HG02588 (cell line): Measurements from ENCODE around the gene WDFY4.

Source experiments
- ATAC-seq: cut with Tn5 transposase; IDR thresholded peaks from one replicate; pipeline ENCODE4 v1.9.1; 2021; ENCODE audit warnings: mild to moderate bottlenecking, moderate library complexity; ENCODE audit not compliant: unreplicated experiment

The WDFY4 gene

DNA sequence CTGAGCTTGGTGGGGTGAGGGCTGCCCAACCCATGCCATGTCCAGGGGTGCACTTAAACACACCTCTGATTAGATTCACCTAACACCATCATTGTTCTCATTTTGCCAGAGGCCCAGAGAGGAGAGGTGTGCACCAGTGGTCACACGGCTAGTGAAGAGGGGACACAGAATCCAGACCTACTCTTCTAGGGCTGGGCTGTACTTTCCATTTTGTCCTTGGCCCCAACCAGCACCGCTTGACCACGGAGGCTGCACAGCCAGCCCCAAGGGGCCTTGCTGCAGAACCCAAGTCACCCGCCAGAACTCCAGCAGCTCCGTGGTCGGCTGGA lies 246 bp upstream of the WDFY4 start:
- ATAC-seq = no peak

DNA sequence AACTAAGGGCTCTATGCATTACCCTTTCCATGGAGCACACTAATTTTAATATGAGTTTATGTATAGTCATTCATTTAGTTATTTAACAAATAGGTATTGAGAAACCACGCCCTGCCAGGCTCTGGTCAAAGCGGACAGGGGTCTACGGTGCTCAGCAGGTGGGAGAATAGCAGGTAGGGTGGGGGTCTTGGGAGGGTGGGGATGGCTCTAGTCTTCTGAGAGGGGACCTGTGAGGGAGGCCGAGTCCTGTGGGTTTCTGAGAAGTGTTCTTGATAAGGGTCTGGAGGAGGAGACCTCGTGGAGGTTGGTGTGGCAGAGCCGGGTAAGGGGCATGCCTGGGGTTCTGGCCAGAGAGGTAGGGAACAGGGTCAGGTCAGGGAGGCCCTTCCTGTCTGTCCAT lies 1.1 kb downstream of the WDFY4 start:
- ATAC-seq = no peak

DNA sequence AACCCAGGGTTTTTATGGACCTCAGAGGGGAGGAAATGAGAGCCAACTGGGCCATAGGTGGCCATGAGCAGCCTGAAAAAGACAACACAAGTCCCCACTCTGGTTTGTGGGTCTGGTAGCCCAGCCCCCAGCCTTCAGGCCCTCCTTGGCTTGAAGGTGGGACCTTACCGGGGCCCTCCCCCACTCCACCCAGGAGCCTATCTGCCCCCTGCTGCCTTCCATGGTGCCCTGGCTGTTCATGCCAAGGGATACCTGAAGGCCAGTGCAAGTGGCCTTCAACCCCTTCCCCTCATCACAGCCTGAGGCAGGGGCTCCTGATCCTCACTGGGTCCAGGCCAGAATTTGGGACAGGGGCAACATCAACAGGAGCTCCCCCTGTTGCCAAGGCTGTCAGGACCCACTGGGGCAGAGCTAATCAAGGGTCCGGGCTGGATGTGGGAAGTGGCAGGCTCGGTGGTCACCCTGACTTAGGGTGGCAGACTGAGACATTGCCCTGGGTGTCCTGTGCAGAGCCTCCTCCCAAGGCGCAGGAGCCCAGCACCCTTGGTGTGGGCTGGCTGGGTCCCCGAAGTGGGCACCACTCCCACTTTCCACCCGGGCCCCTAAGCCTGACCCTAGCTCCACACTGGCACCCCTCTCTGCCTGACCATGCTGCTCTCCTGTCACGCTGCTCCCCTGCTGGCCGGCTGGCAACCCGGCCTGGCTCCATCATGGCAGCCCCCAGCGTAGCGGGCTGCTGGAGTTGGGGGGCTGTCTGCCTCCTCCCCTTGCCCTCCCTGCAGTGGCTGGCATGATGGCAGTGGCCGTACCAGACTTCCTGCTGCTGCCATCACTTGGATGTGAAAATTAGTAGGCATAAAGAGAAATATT lies 6.4 kb downstream of the WDFY4 start:
- no peak for ATAC-seq

DNA sequence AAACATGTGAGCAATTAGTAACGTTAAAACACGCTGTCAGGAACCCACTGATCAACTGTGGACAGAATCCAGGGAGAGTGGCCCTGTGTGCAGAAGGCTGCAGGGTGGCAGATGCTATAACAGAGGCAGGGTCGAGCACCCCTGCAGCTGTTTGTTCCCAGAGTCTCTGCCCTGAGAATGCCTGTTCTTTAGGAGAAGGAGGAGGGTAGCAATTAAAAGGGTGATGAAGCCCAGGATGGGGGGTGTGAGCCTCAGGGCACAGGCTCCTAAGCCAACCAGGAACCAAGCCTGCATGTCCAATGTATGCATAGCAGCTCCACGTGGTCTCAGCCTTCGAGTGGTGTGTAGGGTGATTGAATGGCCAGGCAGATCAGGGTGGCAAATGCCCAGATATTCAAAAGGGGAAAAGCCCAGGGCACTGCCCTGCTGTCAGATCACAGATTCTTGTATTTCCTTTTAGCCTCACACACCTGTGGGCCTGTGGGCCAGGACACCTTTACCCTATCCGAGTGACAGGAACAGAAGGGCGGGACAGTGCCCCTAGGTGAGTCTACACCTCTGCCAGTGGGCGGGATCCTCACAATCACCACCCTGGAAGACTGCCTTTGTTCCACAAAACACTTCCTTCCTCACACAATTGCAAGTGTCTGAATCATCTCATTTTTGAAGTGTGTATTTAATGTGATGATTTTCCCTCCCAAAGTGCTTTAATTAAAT lies 7.3 kb downstream of the WDFY4 start:
- ATAC-seq = no peak

DNA sequence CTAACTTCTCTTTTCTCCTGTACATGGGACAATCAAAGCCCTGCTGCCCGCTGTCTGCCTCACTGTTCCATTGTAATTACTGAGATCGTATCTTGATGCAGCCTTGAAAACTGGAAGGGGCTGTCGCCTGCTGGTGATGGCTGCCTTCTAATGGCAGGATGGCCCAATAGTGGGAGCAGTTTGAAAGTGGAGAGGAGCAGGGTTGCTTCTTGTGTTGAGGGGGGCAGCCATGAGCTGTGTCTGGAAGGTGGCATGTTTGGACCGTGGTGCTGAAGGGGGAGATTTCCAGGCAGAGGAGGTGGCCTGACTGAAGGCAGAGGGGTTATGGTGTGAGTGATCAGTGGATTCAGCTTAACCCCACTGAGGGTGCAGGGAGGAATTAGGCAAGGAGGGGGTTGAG lies 8.1 kb downstream of the WDFY4 start:
- ATAC-seq = no peak

DNA sequence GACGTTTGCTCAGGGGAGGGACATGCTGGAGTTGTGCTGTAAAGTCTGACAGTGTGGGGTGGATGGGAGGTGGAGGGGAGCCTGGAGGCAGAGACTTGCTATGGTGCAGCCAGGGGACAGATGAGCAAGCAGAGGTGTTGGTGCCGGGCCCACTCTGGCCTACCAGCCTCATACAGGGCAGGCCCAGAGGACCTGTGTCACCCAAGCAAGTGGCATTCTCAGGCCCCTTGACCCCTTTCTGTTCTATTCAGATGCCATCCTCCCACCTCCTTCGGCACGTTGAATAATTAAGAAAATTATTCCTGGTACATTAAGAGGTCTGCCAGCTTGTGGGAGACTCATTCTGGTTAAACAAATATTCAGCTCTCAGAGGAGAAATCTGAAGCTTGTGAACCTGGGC lies 8.5 kb downstream of the WDFY4 start:
- no peak for ATAC-seq

DNA sequence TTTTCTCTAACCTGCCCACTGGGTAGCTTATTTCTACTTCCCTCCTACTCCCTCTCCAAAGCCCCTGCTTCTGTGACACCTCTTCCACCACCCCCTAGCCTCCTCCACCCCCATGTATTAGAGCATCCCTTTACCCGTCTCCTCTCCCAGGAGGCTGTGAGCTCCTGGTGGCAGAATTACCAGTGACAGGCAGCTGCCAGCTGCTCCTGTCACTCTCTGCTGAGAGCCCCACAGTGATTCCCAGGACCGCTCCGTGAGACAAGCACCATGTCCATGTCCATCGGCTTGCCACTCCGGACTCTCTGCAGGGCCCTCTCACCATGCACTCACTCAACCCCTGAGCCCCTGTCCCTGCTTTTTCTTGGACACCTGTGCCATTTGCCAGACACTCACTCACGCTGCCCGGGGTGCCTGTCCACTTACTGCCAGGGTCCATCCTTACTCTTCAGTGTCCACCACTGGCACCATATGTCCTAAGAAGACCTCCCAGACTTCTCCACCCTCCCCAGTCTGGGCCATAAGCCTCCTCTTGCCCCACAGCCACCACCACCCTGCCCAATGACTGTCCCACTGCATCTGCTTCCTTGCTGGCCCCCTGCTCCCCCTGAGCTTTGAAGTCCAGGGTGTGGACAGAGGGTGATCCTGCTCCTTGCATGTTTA lies 9.8 kb downstream of the WDFY4 start:
- no peak for ATAC-seq

DNA sequence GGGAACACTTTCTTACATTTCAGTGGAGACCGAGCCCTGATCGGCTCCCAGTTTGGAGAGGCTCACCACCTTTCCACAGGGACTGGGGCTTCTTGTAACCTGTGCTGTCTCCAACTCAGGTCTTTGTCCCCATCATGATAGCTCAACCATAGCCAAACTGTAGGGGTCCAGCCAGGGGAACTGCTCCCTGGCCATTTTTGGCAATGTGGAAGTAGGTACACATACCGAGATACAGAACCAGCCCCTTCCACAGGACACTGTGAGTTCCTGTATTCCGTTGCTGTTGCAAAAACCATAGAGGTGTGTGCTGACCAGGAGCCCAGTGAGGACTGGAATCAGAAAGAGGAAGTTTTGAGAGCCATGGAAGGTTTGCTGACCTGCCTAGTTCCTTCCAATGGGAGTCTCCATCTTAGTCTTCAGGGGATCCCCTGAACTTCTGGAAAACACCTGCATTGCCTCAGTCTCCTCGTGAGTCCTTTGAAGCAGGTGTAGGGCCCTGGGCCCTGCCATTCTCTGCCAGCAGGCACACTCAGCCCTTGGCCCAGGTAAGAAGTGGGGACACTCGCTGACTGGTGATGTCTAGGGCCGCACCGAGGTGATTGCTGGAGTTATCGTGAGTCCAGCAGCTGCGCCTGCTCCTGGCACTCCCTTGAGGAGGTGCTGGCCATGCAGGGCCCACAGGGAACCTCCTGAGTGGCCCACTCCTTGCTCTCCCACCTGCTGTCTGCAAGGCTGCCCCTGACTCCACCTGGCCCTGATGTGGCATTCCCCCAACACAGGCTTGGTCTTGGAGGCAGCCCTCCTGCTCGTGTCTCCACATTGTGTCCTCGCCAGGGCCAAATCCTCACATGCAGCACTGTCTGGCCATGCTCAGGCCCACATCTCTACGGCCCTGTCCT lies 11.2 kb downstream of the WDFY4 start:
- ATAC-seq = no peak

DNA sequence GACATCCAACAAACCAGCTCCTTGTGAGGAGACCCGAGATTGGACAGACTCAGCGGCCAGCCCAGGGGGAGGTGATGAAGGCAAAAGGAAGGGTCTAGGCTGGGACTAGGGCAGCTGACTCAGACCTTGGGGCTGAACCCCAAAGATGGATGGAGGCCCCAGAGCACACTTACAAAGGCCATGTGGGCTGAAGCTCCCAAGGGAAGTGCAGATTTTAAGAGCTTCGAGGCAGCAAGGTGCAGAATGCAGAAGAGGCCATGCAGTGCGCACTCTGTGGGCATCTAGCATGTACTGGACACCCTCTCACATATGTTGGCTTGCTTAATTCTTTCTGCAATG lies 11.8 kb downstream of the WDFY4 start:
- ATAC-seq = no peak

DNA sequence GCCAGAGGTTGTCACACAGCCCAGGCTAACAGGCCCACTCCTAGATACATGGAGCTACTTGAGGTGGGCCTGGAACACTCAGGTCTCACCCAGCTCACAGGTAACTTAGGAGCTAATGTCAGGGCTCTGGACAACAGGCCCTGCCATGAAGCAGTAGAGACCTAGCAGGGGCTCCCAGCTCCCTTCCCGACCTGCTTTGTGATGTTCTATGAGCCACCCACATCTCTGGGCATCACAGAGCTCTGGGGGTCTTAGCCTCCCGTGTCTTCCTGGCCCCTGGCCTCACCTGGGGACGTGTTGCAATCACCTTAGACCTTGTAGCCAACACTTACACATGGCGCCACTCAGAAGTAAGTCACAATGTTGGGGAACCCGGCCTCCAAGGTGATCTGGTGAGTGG lies 12.4 kb downstream of the WDFY4 start:
- no peak for ATAC-seq

DNA sequence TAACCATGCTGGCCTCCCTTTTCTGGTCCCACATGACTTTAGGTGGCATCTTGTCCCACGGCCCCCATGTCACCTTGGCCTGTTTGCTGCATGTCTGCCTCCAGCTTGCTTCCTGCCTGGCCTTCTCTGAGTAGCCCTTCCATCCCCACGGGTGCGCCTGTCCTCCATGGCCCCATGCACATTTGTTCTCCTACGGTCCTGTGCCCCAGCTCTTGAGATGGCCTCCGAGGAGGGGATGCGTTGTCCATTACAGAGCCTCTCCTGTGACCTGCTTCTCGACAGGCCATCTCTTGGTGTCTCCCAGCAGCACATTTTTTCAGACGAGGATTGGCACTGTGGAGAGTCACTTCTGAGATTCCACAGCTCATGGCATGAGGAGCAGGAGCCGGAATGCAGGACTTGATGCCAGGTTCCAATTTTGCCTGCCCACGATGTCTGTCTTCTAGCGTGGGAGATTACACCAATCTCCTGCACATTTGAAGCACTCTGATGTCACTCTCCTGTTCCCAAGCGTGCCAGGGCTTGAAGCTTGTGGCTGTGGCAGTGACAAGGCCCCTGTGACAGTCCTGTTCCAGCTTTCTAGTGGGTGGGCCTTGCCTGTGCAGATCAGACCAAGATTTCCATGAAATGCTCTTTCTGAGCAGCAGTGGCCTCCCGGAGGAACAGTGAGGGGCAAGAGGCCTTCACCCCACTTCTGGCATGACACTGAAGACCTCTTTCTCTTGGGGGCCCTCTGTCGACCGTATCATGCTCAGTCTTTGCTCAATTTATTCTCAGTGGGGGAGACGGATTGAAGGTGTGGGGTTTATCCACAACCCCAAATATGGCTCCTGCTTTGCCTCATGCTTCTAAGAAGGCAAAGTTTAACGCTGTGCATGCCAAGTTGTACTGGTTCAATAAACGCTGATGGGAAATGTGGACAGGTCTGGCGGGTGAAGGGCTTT lies 13.4 kb downstream of the WDFY4 start:
- ATAC-seq = no peak

DNA sequence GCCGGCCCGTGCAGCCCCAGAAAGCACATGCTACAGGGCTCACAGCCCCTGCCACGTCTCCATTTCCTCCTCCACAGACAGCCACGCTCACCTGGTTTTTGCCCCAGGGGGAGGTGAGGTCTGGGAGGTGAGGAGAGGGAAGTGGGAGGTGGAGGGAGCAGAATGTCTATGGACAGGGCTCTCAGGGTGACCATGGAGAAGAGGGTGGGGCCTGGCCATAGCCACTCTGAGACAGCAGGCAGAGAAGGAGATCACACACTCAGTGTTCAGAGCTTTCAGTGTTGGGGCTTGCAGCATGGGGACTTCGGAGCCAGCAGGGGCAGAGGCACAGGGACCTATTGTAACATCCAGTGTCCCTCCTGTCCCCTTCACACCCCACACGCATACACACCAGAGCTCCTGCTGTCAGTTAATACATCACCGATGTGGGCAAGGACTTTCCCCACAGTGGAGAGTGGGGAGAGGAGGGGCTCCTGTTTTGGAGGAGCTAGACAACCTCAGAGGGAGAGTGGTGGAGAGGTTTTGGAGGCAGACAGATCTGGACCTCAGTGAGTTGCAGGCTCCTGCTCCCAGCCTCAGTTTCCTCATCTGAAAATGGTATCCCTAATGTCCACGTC lies 14.4 kb downstream of the WDFY4 start:
- ATAC-seq = peak; percentile 40

DNA sequence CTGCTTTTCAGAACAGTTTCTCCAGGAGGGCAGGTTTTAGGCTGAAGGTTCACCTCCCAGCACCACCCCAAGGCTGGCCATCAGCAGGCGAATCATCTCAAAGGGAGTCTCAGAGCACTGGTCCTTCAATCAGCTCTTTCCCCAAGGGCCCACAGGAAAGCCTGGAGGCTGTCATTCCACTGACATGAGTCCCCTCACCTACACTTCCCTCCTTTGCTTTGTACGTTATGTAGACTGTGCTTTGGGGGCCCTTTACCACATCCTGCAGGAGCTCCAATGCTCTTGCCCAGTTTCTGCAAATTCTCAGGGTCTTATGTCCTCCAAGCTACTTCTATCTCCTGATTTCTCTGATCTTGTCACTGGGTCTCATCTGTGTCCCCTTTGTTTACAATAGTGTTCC lies 15.4 kb downstream of the WDFY4 start:
- no peak for ATAC-seq

DNA sequence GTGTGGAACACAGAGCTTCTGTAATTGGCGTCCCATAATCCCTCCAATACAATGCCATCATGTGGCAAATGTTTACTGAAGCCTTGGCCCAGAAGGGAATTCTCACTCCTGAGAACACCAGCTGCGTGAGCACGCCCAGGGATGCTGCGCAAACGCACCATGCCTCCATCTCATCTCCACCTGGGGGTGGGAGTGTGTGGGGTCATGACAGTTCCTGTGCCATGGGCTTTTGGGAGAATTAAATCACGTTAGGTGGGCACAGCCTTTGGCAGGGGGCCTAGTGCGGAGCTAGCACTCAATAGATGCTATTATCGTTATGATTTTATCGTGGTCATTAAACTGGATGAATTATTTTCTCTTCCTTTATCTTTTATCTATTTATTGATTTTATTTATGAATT lies 15.8 kb downstream of the WDFY4 start:
- no peak for ATAC-seq

DNA sequence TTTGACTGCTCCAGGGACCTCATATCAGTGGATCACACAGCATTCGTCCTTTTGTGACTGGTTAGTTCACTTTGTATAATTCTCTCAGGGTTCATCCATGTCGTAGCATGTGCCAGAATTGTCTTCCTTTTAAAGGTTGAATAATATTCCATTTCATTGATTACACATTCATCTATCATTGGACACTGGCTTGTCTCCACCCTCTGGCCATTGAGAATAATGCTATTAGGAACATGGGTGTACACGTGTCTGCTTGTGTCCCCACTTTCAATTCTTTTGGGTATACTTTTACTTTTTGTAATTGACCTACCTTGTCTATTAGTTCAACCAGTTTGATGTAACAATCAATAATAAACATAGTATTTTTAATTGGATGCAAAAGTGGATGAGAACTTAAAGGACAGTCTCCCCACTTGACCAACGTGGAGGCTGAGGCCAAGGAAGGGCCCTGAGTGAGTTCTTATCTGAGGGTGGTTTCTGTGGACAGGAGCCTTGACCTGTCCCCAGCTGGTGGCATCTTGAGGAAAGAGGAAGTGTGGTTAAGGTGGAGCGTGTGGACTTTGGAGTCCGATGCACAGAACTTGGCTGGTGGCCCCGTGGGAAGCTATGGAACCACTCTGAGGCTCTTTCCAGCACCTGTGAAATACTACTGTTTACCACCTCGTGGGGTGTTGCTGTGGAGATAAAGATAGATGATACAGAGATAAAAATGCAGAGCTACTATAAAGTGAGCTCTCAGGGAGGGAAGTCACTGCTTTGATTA lies 16.6 kb downstream of the WDFY4 start:
- ATAC-seq = no peak

DNA sequence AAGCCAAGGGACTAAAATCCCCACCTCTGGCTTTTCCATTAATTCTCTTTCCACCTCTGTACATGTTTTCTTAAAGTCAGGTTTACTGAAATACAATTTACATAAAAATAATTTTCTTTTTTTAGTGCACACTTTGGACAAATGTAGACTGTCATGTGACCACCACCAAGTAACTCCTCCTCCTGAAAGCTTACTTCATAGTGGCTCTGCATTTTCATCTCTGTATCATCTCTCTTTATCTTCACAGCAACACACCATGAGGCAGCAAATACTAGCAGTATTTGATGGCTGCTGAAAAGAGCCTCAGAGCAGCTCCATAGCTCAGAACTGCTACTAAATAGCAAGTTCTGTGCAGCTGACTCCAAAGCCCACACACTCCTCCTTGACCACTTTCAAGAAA lies 17.3 kb downstream of the WDFY4 start:
- ATAC-seq = no peak

DNA sequence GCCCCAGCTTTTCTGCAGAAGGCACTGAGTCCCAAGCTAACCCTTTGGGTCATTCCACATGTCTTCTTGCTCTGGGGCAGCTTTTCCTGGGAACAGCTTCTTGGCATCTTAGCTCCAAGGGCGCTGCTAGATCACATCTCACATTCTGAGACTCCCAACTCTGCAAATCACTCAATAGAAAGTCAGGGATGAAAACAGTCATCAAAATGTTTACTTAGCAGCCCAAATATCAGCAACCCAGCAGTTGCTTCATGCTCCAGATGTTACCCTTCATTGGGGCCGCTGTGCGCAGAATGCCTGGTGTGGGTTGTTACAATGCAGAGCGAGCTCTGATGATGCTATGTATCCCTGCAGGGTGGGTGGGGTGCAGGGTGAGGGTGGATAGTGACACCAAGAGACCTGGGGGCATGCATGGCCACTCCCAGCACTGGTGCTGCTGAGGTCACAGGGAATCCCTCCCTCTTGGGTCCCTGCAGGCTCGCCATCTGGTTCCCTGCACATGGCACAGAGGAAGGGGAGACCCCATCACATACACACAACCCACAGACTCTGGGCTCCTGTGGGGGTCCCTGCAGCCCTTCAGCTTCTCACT lies 19.0 kb downstream of the WDFY4 start:
- ATAC-seq = no peak

DNA sequence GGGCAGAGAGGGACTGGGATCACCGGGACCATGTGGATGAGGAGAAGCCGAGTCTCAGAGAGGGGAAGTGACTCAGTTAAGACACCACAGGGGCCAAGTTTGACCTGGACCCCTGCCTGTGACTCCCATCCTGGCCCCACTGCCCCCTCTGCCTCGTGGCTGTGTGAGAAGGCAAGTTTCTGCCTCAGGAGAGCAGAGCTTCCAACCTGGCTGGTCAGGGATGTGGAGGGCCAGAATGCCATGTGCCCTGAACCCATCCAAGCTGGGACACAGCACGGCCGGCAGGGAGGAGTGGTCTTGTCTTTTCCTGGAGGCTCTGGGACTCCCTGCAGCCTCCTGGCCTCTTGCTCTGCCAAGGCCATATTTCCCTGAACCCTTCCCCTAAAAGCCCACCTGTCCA lies 19.5 kb downstream of the WDFY4 start:
- ATAC-seq = no peak
